K562 (cell line): ENCODE results near the gene CBX4. TPM values are rescaled to one million over a fixed set of nuclear protein-coding genes. Genes with fewer than 3 reads are reported as not detected.

Experiments used
- ATF3 ChIP-seq, 2 experiments: fragments of 450-650 bp in 1 of 2; sonication (generic) in 1 of 2; formaldehyde crosslinking in 1 of 2; IDR thresholded peaks in 1 of 2; conservative IDR thresholded peaks in 1 of 2; 2 replicates each; pipeline versions ENCODE4 v1.6.1 to v1.8.1; 2016 to 2023; ENCODE audit warnings: mild to moderate bottlenecking in 2 of 2, moderate library complexity in 2 of 2, inconsistent platforms in 1 of 2, missing genetic modification reagents in 1 of 2
- CREM ChIP-seq: IDR thresholded peaks from 2 replicates; pipeline ENCODE4 v1.6.1; 2014; ENCODE audit warnings: antibody characterized with exemption, low read depth
- FOXM1 ChIP-seq, 2 experiments: fragments of 450-650 bp in 1 of 2; sonication (generic) in 1 of 2; formaldehyde crosslinking in 1 of 2; IDR thresholded peaks; 2 replicates each; pipeline versions ENCODE4 v1.6.1 to v1.9.0; 2017 to 2022; ENCODE audit warnings: low read depth in 2 of 2, mild to moderate bottlenecking in 2 of 2, missing genetic modification reagents in 1 of 2, moderate library complexity in 1 of 2
- FOXP1 ChIP-seq: sonication (generic); formaldehyde crosslinking; IDR thresholded peaks from 2 replicates; pipeline ENCODE4 v1.8.0; 2022; ENCODE audit warnings: mild to moderate bottlenecking, missing genetic modification reagents
- HDGF ChIP-seq: fragments of 450-650 bp; IDR thresholded peaks from 2 replicates; pipeline ENCODE4 v1.6.1; 2016
- HLTF ChIP-seq: fragments of 450-650 bp; IDR thresholded peaks from 2 replicates; pipeline ENCODE4 v1.6.1; 2016
- KAT7 ChIP-seq: sonication (generic); formaldehyde crosslinking; IDR thresholded peaks from 2 replicates; pipeline ENCODE4 v1.8.0; 2022; ENCODE audit warnings: missing genetic modification reagents, mild to moderate bottlenecking, borderline replicate concordance
- KLF16 ChIP-seq: IDR thresholded peaks from 2 replicates; pipeline ENCODE4 v1.6.1; 2016; ENCODE audit warnings: antibody characterized with exemption
- MAFG ChIP-seq: fragments of 450-650 bp; conservative IDR thresholded peaks from 2 replicates; pipeline ENCODE4 v1.6.1; 2016; ENCODE audit warnings: missing genetic modification characterization, missing compliant biosample characterization
- PREB ChIP-seq: sonication (generic); formaldehyde crosslinking; IDR thresholded peaks from 2 replicates; pipeline ENCODE4 v1.8.1; 2023; ENCODE audit warnings: mild to moderate bottlenecking, missing genetic modification reagents
- SMAD3 ChIP-seq: fragments of 450-650 bp; formaldehyde crosslinking; conservative IDR thresholded peaks from 2 replicates; pipeline ENCODE4 v1.4.0; 2020; ENCODE audit warnings: mild to moderate bottlenecking
- THRA ChIP-seq: fragments of 450-650 bp; IDR thresholded peaks from 2 replicates; pipeline ENCODE4 v1.6.1; 2017; ENCODE audit warnings: mild to moderate bottlenecking, moderate library complexity
- ZFP30 ChIP-seq: fragments of 250-450 bp; sonication (Bioruptor Pico); IDR thresholded peaks from 2 replicates; pipeline ENCODE4 v1.8.0; 2022; ENCODE audit warnings: moderate library complexity, mild to moderate bottlenecking, inconsistent platforms, borderline replicate concordance
- ZNF232 ChIP-seq: sonication (generic); formaldehyde crosslinking; IDR thresholded peaks from 2 replicates; pipeline ENCODE4 v1.8.0; 2022; ENCODE audit warnings: mild to moderate bottlenecking, missing genetic modification reagents
- ZNF507 ChIP-seq: conservative IDR thresholded peaks from 2 replicates; pipeline ENCODE4 v1.6.1; 2017; ENCODE audit warnings: missing genetic modification characterization, missing compliant biosample characterization
- polyA plus RNA-seq, 8 experiments: library from polyadenylated mRNA; depleted of rRNA in 4 of 8; stranded (reverse) in 5 of 8; unstranded in 3 of 8; fragments of >200 nt; fragmentation: Nextera tagmentation in 2 of 8; fragmentation: Illumina TruSeq in 1 of 8; extraction: Ambion mirVana in 2 of 8; extraction: Trizol in 1 of 8; gene quantifications; 2 replicates each; pipeline versions ENCODE4 v1.2.1 to v1.2.3, GENCODE V29; 2011 to 2014; ENCODE audit warnings: inconsistent platforms in 1 of 8, missing spikeins in 1 of 8
- total RNA-seq, 7 experiments: library from RNA; depleted of rRNA in 6 of 7; stranded (reverse); fragments of >200 nt in 6 of 7; fragmentation: Illumina TruSeq in 2 of 7; extraction: Trizol in 2 of 7; gene quantifications; 2 replicates each; pipeline versions ENCODE4 v1.2.1 to v1.2.3, GENCODE V29; 2011 to 2021; ENCODE audit warnings: low replicate concordance in 1 of 7
- TF ChIP-seq, protein P1 (sequence below), 2 experiments: fragments of 450-650 bp in 1 of 2; sonication (generic) in 1 of 2; formaldehyde crosslinking; conservative IDR thresholded peaks; 2 replicates each; pipeline versions ENCODE4 v1.4.0 to v1.8.1; 2020 to 2022; ENCODE audit warnings: mild to moderate bottlenecking in 1 of 2, missing genetic modification reagents in 1 of 2
- TF ChIP-seq, protein P2 (sequence below), 3 experiments: IDR thresholded peaks in 2 of 3; conservative IDR thresholded peaks in 1 of 3; 2 replicates each; pipeline ENCODE4 v1.5.1; 2011 to 2012; ENCODE audit warnings: low read length in 3 of 3, mild to moderate bottlenecking in 3 of 3, control low read depth in 2 of 3, improper control_type of control experiment in 1 of 3, inconsistent platforms in 1 of 3, low read depth in 1 of 3, mixed read lengths in 1 of 3, moderate library complexity in 1 of 3; ENCODE audit not compliant: insufficient read depth in 2 of 3
- TF ChIP-seq, protein P3 (sequence below): IDR thresholded peaks from 2 replicates; pipeline ENCODE4 v1.6.1; 2012; ENCODE audit warnings: low read depth, low read length, improper control_type of control experiment, borderline replicate concordance

CBX4 gene
- total and polyA plus RNA-seq, 9 of the 15 experiments (the other 6 are each of a cell fraction or from before 2014, with no cell fraction given) = 0.98 to 50.5 (median 10.0) TPM

- TF ChIP-seq, protein P1, sequence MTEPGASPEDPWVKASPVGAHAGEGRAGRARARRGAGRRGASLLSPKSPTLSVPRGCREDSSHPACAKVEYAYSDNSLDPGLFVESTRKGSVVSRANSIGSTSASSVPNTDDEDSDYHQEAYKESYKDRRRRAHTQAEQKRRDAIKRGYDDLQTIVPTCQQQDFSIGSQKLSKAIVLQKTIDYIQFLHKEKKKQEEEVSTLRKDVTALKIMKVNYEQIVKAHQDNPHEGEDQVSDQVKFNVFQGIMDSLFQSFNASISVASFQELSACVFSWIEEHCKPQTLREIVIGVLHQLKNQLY (CRISPR knock-in tag; conservative IDR thresholded peaks at IDR 0.05) = no peak
- TF ChIP-seq ZFP30 (CRISPR knock-in tag) (no peak), HLTF (no peak), SMAD3 (peak; percentile 73; the same call in 1 of the 2 replicates), THRA (no peak), ZNF232 (CRISPR knock-in tag) (no peak), HDGF (no peak), CREM (peak; percentile 88), ZNF507 (tag) (no peak), PREB (CRISPR knock-in tag) (no peak), KAT7 (peak; percentile 78; the same call in 1 of the 2 replicates), MAFG (tag) (no peak), ATF3 (IDR thresholded peaks at IDR 0.05) (peak; percentile 99), ATF3 (CRISPR knock-in tag; conservative IDR thresholded peaks at IDR 0.05) (peak; percentile 100), FOXP1 (peak; percentile 77), KLF16 (peak; percentile 48; the same call in 1 of the 2 replicates), FOXM1 (IDR thresholded peaks at IDR 0.05; ENCODE audit: low read depth) (0 out of 2 replicates have a peak, but pooled peaks have one; percentile 24), FOXM1 (CRISPR knock-in tag; IDR thresholded peaks at IDR 0.05; ENCODE audit: low read depth) (0 out of 2 replicates have a peak, but pooled peaks have one; percentile 26)
- TF ChIP-seq, protein P2, sequence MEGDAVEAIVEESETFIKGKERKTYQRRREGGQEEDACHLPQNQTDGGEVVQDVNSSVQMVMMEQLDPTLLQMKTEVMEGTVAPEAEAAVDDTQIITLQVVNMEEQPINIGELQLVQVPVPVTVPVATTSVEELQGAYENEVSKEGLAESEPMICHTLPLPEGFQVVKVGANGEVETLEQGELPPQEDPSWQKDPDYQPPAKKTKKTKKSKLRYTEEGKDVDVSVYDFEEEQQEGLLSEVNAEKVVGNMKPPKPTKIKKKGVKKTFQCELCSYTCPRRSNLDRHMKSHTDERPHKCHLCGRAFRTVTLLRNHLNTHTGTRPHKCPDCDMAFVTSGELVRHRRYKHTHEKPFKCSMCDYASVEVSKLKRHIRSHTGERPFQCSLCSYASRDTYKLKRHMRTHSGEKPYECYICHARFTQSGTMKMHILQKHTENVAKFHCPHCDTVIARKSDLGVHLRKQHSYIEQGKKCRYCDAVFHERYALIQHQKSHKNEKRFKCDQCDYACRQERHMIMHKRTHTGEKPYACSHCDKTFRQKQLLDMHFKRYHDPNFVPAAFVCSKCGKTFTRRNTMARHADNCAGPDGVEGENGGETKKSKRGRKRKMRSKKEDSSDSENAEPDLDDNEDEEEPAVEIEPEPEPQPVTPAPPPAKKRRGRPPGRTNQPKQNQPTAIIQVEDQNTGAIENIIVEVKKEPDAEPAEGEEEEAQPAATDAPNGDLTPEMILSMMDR (IDR thresholded peaks at IDR 0.05 in 2 of 3, conservative IDR thresholded peaks at IDR 0.05 in 1 of 3; ENCODE audit: insufficient read depth in 2 of 3, low read depth in 1 of 3, low read length in 3 of 3) = peak; percentile 90 to 93 (median 91)
- TF ChIP-seq, protein P3, sequence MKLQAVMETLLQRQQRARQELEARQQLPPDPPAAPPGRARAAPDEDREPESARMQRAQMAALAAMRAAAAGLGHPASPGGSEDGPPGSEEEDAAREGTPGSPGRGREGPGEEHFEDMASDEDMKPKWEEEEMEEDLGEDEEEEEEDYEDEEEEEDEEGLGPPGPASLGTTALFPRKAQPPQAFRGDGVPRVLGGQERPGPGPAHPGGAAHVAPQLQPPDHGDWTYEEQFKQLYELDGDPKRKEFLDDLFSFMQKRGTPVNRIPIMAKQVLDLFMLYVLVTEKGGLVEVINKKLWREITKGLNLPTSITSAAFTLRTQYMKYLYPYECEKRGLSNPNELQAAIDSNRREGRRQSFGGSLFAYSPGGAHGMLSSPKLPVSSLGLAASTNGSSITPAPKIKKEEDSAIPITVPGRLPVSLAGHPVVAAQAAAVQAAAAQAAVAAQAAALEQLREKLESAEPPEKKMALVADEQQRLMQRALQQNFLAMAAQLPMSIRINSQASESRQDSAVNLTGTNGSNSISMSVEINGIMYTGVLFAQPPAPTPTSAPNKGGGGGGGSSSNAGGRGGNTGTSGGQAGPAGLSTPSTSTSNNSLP = no peak
These were observed at the start of gene CBX4 (continued) for GRCh38 chr17:79839356-79840268.
